ENCODE data around the gene TEKT3. TPM values are rescaled to one million over a fixed set of nuclear protein-coding genes. Genes with fewer than 3 reads are reported as not detected.

The TEKT3 gene
- total RNA-seq, 1 donor from 2014 or later = 0.42 TPM

DNA sequence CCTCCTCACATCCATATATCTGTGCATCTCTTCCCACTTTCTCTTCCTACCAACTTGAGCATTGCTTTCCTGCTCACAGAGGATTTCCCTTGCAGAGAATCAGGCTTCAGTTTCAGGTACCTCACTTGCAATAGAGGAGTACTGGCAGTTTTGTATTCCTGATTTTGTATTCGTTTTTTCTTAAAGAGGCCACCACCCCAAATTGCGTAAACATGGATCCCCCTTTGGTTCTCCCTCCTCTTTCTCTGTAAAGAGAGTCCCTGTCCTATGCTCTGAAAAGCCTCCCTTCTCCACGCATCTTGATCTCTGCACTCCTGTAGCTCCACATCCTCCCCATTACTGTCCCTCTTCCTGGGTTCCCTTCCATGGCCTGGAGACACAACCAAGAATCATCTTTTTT, 32.2 kb downstream of the TEKT3 start:
- Mint-ChIP-seq H3K27me3 (ENCODE audit: low read depth) (no peaks in the 10 kb centered on the region), H3K27ac (ENCODE audit: unreplicated experiment) (no peak overlapping the region), H3K36me3 (ENCODE audit: low read depth) (no peaks in the 10 kb centered on the region), H3K4me1 (peaks cover 26% of the 10 kb centered on the region), H3K4me3 (no peak overlapping the region), H3K9me3 (no peaks in the 10 kb centered on the region)
- TF ChIP-seq CTCF (conservative IDR thresholded peaks at IDR 0.05) = no peak
- no peak for DNase-seq (ENCODE audit: low read depth, low spot score)

GRCh38 chr17:15308758-15309157, 32.6 kb downstream of the TEKT3 start:
- no peak for TF ChIP-seq CTCF (conservative IDR thresholded peaks at IDR 0.05)
- no peaks in the 10 kb centered on the region for H3K36me3 Mint-ChIP-seq (ENCODE audit: low read depth)
- no peak overlapping the region for H3K27ac Mint-ChIP-seq (ENCODE audit: unreplicated experiment)
- H3K27me3 Mint-ChIP-seq (ENCODE audit: low read depth) = no peaks in the 10 kb centered on the region
- peaks cover 26% of the 10 kb centered on the region for H3K4me1 Mint-ChIP-seq
- H3K4me3 Mint-ChIP-seq = no peak overlapping the region
- no peak for DNase-seq (ENCODE audit: low read depth, low spot score)
- no peaks in the 10 kb centered on the region for H3K9me3 Mint-ChIP-seq

- Mint-ChIP-seq H3K36me3 (ENCODE audit: low read depth) (no peaks in the 10 kb centered on the region), H3K9me3 (no peaks in the 10 kb centered on the region), H3K27ac (ENCODE audit: unreplicated experiment) (no peak overlapping the region)
These were observed 33.7 kb downstream of the TEKT3 start for GRCh38 chr17:15307710-15308111.

GRCh38 chr17:15303851-15304250, 37.5 kb downstream of the TEKT3 start:
- TF ChIP-seq CTCF (conservative IDR thresholded peaks at IDR 0.05) = no peak
- Mint-ChIP-seq H3K27ac (ENCODE audit: unreplicated experiment) (no peak overlapping the region), H3K4me3 (no peak overlapping the region), H3K4me1 (peaks cover 42% of the 10 kb centered on the region), H3K9me3 (peaks cover 3% of the 10 kb centered on the region), H3K36me3 (ENCODE audit: low read depth) (no peaks in the 10 kb centered on the region), H3K27me3 (ENCODE audit: low read depth) (no peaks in the 10 kb centered on the region)
- no peak for DNase-seq (ENCODE audit: low read depth, low spot score)

More at GRCh38 chr17:15307710-15308111, 33.7 kb downstream of the TEKT3 start:
- no peak overlapping the region for H3K4me3 Mint-ChIP-seq
- TF ChIP-seq CTCF (conservative IDR thresholded peaks at IDR 0.05) = no peak
- H3K4me1 Mint-ChIP-seq = peaks cover 34% of the 10 kb centered on the region
- no peaks in the 10 kb centered on the region for H3K27me3 Mint-ChIP-seq (ENCODE audit: low read depth)
- DNase-seq (ENCODE audit: low read depth, low spot score) = no peak

- H3K27me3 Mint-ChIP-seq (ENCODE audit: low read depth) = no peaks in the 10 kb centered on the region
- no peak for DNase-seq (ENCODE audit: low read depth, low spot score)
- H3K4me3 Mint-ChIP-seq = no peak overlapping the region
- H3K9me3 Mint-ChIP-seq = peaks cover 3% of the 10 kb centered on the region
- no peaks in the 10 kb centered on the region for H3K36me3 Mint-ChIP-seq (ENCODE audit: low read depth)
- TF ChIP-seq CTCF (conservative IDR thresholded peaks at IDR 0.05) = no peak
- H3K4me1 Mint-ChIP-seq = peaks cover 42% of the 10 kb centered on the region
- no peak overlapping the region for H3K27ac Mint-ChIP-seq (ENCODE audit: unreplicated experiment)
These were observed 38.1 kb downstream of the TEKT3 start for GRCh38 chr17:15303268-15303667.

DNA sequence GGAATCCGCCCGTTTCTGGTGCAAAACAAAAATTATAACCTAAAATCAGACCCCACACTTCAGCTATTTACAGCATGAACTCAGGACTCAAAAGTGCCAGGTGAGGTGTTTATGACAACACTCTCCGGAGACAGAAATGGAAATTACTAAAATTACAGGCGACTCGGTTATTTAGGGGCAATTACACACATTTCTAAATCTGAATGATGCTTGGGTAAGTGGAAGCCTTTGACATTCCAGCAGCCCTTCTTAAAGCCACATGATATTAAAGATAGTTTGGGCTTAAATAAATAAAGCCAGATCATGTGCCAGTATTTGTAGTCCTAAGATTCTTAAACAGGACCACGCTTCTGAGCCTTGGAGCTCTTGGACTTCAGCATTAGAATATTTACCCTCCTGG, 39.6 kb downstream of the TEKT3 start:
- no peaks in the 10 kb centered on the region for H3K36me3 Mint-ChIP-seq (ENCODE audit: low read depth)
- no peaks in the 10 kb centered on the region for H3K27me3 Mint-ChIP-seq (ENCODE audit: low read depth)
- H3K9me3 Mint-ChIP-seq = peaks cover 3% of the 10 kb centered on the region
- DNase-seq (ENCODE audit: low read depth, low spot score) = no peak
- peaks cover 38% of the 10 kb centered on the region for H3K4me1 Mint-ChIP-seq
- TF ChIP-seq CTCF (conservative IDR thresholded peaks at IDR 0.05) = no peak
- H3K4me3 Mint-ChIP-seq = no peak overlapping the region
- H3K27ac Mint-ChIP-seq (ENCODE audit: unreplicated experiment) = no peak overlapping the region
